AG04450 (cell line): ENCODE data around the gene WNT4. TPM values are rescaled to one million over a fixed set of nuclear protein-coding genes. Genes with fewer than 3 reads are reported as not detected.

ENCODE experiments used
- CTCF ChIA-PET: fragments of 300-600, 350-600 bp; formaldehyde crosslinking; extraction: SDS; loops from one replicate; lab custom pipeline; 2022; ENCODE audit warnings: antibody characterized with exemption, inconsistent platforms; lab: Charles Lee
- POLR2A ChIA-PET: fragments of 350-600 bp; formaldehyde crosslinking; extraction: SDS; loops from one replicate; lab custom pipeline; 2021; ENCODE audit warnings: antibody characterized with exemption, inconsistent platforms; lab: Yijun Ruan, JAX
- DNase-seq: peaks from one replicate; pipeline ENCODE4 v3.0.0-alpha.2; 2011; ENCODE audit warnings: low read depth, low spot score
- H3K27ac ChIP-seq: one replicate; pipeline ENCODE4 v1.5.1; 2012; ENCODE audit warnings: low read depth, low read length, control low read depth
- H3K27me3 ChIP-seq: one replicate; pipeline ENCODE4 v1.6.0; 2012; ENCODE audit warnings: low read length; ENCODE audit not compliant: control insufficient read depth, insufficient read depth
- H3K4me3 ChIP-seq: 2 replicates; pipeline ENCODE4 v1.5.1; 2011; ENCODE audit warnings: mild to moderate bottlenecking, low read depth, low read length, control low read depth
- H3K9me3 ChIP-seq: 2 replicates; pipeline ENCODE4 v1.5.1; 2012; ENCODE audit warnings: low read length; ENCODE audit not compliant: control insufficient read depth, insufficient read depth
- polyA plus RNA-seq: library from polyadenylated mRNA; depleted of rRNA; stranded (reverse); fragments of >200 nt; gene quantifications from 2 replicates; pipeline ENCODE4 v1.2.3, GENCODE V29; 2011
- TF ChIP-seq, protein P1 (sequence below): IDR thresholded peaks from 2 replicates; pipeline ENCODE4 v1.5.1; 2011; ENCODE audit warnings: low read depth, low read length, control low read depth, inconsistent platforms

Gene WNT4
- polyA plus RNA-seq, 1 experiment: not detected

DNA sequence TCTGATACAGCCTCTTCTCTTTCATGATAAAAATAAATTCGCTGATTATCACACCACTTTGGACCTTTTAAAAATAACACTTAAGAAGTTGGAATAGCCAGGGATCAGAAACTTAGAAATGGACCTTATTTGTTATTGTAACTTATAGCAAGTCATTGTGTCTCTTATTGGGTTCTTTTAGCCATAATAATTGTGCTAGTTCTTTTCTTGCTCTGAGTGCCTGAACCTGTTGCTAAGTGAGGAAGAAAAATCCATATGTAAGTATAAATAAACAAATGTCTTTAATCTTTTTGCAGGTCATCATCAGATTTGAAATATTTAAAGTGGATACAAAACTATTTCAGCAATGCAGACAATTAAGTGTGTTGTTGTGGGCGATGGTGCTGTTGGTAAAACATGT, 64.8 kb downstream of the WNT4 start:
- TF ChIP-seq, protein P1, sequence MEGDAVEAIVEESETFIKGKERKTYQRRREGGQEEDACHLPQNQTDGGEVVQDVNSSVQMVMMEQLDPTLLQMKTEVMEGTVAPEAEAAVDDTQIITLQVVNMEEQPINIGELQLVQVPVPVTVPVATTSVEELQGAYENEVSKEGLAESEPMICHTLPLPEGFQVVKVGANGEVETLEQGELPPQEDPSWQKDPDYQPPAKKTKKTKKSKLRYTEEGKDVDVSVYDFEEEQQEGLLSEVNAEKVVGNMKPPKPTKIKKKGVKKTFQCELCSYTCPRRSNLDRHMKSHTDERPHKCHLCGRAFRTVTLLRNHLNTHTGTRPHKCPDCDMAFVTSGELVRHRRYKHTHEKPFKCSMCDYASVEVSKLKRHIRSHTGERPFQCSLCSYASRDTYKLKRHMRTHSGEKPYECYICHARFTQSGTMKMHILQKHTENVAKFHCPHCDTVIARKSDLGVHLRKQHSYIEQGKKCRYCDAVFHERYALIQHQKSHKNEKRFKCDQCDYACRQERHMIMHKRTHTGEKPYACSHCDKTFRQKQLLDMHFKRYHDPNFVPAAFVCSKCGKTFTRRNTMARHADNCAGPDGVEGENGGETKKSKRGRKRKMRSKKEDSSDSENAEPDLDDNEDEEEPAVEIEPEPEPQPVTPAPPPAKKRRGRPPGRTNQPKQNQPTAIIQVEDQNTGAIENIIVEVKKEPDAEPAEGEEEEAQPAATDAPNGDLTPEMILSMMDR: no peak
- no peak for DNase-seq
- H3K27me3 ChIP-seq: no peaks in the 10 kb centered on the region
- H3K4me3 ChIP-seq: no peak overlapping the region
- no peak overlapping the region for H3K27ac ChIP-seq
- POLR2A ChIA-PET: no interaction called here
- CTCF ChIA-PET: no interaction called here
- no peaks in the 10 kb centered on the region for H3K9me3 ChIP-seq

DNA sequence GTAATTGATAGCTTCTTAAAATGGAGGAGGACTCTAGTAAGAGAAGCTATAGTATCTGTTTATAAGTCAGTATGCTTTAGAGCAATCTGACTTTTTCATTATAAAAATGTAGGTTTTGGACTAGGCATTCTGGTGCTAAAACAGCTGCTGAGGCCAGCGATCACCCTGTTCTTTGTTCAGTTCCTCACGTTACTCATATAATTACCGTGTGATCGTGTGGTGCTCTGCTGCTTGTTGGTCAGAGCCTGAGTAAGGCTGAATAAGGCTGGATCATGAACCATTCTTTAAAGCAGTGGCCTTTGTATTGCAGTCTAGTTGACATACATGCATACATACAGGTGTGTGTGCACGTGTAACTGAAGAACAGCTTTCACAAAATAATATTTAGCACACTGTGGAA, 65.2 kb downstream of the WNT4 start:
- CTCF ChIA-PET: no interaction called here
- Histone ChIP-seq H3K4me3 (no peak overlapping the region), H3K27ac (no peak overlapping the region), H3K9me3 (no peaks in the 10 kb centered on the region), H3K27me3 (no peaks in the 10 kb centered on the region)
- POLR2A ChIA-PET: no interaction called here
- TF ChIP-seq, protein P1: no peak
- DNase-seq: no peak

DNA sequence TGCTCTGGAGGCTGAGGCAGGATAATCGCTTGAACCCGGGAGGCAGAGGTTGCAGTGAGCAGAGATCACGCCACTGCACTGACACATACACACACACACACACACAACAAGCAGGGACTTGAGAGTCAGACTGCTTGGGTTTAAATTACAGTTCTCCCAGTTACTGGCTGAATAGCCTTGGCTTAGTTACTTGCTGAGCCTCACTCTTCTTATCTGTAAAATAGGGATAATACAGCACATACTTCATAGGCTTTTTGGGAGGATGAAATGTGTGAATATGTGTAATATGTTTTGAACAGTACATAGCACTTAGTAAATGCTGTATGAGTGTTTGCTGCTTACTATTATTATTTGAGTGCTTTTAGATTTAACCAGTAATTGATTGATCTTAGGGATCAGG, 66.6 kb downstream of the WNT4 start:
- DNase-seq: no peak
- ChIA-PET POLR2A (no interaction called here), CTCF (no interaction called here)
- H3K4me3 ChIP-seq: no peak overlapping the region
- H3K9me3 ChIP-seq: no peaks in the 10 kb centered on the region
- TF ChIP-seq, protein P1: no peak
- H3K27me3 ChIP-seq: no peaks in the 10 kb centered on the region
- H3K27ac ChIP-seq: no peak overlapping the region

DNA sequence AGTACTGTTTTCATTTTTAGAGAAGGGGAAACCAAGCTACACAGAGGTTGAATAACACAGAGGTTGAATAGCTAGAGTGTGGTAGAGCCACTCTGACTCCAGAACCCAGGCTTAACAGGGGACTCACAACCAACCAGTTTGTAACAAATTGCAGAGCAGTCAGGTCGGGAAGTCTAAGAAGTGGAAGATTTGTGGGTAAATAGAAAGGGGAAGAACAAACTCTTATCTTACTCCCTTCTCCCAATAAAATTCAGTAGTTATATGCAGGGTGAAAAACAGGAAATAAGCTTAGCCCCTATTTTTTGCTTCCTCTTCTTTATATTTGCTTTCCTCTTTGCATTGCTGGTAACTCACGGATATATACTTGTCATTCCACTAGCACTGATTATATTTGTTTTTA, 67.2 kb downstream of the WNT4 start:
- H3K4me3 ChIP-seq: no peak overlapping the region
- no peaks in the 10 kb centered on the region for H3K9me3 ChIP-seq
- TF ChIP-seq, protein P1: no peak
- POLR2A ChIA-PET: no interaction called here
- H3K27me3 ChIP-seq: no peaks in the 10 kb centered on the region
- DNase-seq: no peak
- H3K27ac ChIP-seq: no peak overlapping the region
- CTCF ChIA-PET: no interaction called here

DNA sequence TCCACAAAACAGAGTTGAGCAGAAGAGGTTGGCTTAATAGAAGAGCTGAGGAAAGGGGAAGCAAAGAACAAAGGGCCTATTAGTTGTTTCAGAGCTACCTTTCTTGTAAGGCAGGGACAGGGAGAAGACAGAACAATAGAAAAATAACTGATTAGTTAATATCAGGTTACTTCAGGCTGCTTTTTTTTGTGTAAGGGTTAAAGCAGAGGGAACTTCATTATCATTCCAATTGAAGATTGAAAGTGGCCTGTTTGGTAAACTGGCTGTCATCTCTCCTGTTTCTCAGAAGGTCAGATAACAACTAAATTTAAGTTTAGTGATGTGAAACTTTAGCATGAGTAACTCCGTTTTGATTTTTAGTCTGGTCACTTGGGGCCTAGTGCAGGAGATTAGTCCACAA, 68.1 kb downstream of the WNT4 start:
- Histone ChIP-seq H3K27ac (no peak overlapping the region), H3K27me3 (no peaks in the 10 kb centered on the region), H3K9me3 (peaks cover 2% of the 10 kb centered on the region; the same call in 1 of the 2 replicates), H3K4me3 (no peak overlapping the region)
- POLR2A ChIA-PET: no interaction called here
- TF ChIP-seq, protein P1: no peak
- no peak for DNase-seq
- CTCF ChIA-PET: no interaction called here
